BLaER1 (cell line): ENCODE results near the gene BGLAP.
A peak's percentile ranks its signal among the peaks of the same experiment; 100 is the strongest.

ENCODE experiments used
- H3K27ac ChIP-seq: shearing (Covaris generic); formaldehyde crosslinking; 2 replicates; pipeline ENCODE4 v1.8.1; 2022
- H3K27me3 ChIP-seq: shearing (Covaris generic); formaldehyde crosslinking; 2 replicates; pipeline ENCODE4 v1.8.1; 2022
- H3K36me3 ChIP-seq: shearing (Covaris generic); formaldehyde crosslinking; 2 replicates; pipeline ENCODE4 v1.8.1; 2022
- H3K4me1 ChIP-seq: shearing (Covaris generic); formaldehyde crosslinking; 2 replicates; pipeline ENCODE4 v1.8.1; 2022
- H3K4me2 ChIP-seq: shearing (Covaris generic); formaldehyde crosslinking; 2 replicates; pipeline ENCODE4 v1.8.1; 2022
- H3K4me3 ChIP-seq: shearing (Covaris generic); formaldehyde crosslinking; 2 replicates; pipeline ENCODE4 v1.8.1; 2022
- H3K9ac ChIP-seq: shearing (Covaris generic); formaldehyde crosslinking; 2 replicates; pipeline ENCODE4 v1.8.1; 2022
- H3K9me3 ChIP-seq: shearing (Covaris generic); formaldehyde crosslinking; 2 replicates; pipeline ENCODE4 v1.8.1; 2022
- H4K20me1 ChIP-seq: shearing (Covaris generic); formaldehyde crosslinking; 2 replicates; pipeline ENCODE4 v1.8.1; 2022
- Cebpa-rat ChIP-seq: shearing (Covaris generic); IDR thresholded peaks from 2 replicates; pipeline ENCODE4 v1.8.1; 2022

BGLAP gene

DNA sequence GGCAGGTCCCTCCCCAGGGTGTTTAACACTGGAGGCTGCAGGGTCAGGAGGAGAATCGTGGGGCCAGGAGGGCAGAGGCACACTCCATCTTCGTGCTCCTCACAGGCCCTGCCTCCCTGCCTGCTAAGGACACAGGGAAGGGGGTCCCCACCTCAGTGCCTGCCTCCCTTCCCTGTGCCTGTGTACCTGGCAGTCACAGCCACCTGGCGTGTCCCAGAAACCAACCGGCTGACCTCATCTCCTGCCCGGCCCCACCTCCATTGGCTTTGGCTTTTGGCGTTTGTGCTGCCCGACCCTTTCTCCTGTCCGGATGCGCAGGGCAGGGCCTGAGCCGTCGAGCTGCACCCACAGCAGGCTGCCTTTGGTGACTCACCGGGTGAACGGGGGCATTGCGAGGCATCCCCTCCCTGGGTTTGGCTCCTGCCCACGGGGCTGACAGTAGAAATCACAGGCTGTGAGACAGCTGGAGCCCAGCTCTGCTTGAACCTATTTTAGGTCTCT is 623 bp upstream of the BGLAP start:
- Histone ChIP-seq H3K27ac (no peak overlapping the region), H3K9ac (peak overlapping the region; percentile 49; the same call in 1 of the 2 replicates), H4K20me1 (peaks cover 74% of the 10 kb centered on the region), H3K27me3 (peaks cover 23% of the 10 kb centered on the region), H3K4me1 (peaks cover 64% of the 10 kb centered on the region), H3K4me3 (peak overlapping the region; percentile 11; the same call in 1 of the 2 replicates), H3K9me3 (no peaks in the 10 kb centered on the region), H3K36me3 (peaks cover 42% of the 10 kb centered on the region), H3K4me2 (peak overlapping the region; percentile 90)
- no peak for TF ChIP-seq Cebpa-rat

- H3K27me3 ChIP-seq = peaks cover 23% of the 10 kb centered on the region
- H3K9ac ChIP-seq = no peak overlapping the region
- H3K4me1 ChIP-seq = peaks cover 70% of the 10 kb centered on the region
- H3K4me2 ChIP-seq = peak overlapping the region; percentile 90
- H3K27ac ChIP-seq = no peak overlapping the region
- H3K36me3 ChIP-seq = peaks cover 34% of the 10 kb centered on the region
- no peak for TF ChIP-seq Cebpa-rat
- peaks cover 88% of the 10 kb centered on the region for H4K20me1 ChIP-seq
- no peaks in the 10 kb centered on the region for H3K9me3 ChIP-seq
- H3K4me3 ChIP-seq = no peak overlapping the region
These were observed 754 bp downstream of the BGLAP start for GRCh38 chr1:156242738-156243137.

- H3K27me3 ChIP-seq = peaks cover 23% of the 10 kb centered on the region
- no peak overlapping the region for H3K9ac ChIP-seq
- TF ChIP-seq Cebpa-rat = no peak
- no peak overlapping the region for H3K27ac ChIP-seq
- H3K36me3 ChIP-seq = peaks cover 31% of the 10 kb centered on the region
- H3K9me3 ChIP-seq = no peaks in the 10 kb centered on the region
- H3K4me2 ChIP-seq = no peak overlapping the region
- H3K4me3 ChIP-seq = no peak overlapping the region
- H3K4me1 ChIP-seq = peaks cover 64% of the 10 kb centered on the region
- peaks cover 96% of the 10 kb centered on the region for H4K20me1 ChIP-seq
These were observed 2.1 kb downstream of the BGLAP start for GRCh38 chr1:156244126-156244525.

DNA sequence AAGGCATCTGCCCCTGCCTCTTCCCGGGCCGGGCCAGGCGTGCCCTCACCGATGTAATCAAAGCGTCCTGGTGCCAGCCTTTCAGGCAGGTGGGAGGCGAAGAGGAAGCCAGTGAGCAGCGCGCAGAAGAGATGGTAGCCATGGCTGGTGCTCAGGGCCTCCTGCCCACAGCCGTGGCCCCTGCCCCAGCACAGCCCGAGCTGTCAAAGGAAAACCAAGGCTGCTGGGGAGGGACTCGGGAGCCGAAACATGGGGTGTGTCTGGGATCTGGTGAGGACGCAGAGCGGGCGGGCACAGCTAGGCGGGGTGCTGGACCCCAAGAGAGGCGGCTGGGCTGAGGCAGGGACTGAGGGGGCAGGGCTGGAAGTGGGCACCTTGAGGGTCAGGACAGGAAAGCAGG is 2.7 kb downstream of the BGLAP start:
- Histone ChIP-seq H3K4me3 (no peak overlapping the region), H3K9ac (peak overlapping the region; percentile 36; the same call in 1 of the 2 replicates), H3K4me2 (peak overlapping the region; percentile 99), H3K9me3 (no peaks in the 10 kb centered on the region), H4K20me1 (peaks cover 96% of the 10 kb centered on the region), H3K27ac (no peak overlapping the region), H3K4me1 (peaks cover 59% of the 10 kb centered on the region), H3K27me3 (peaks cover 23% of the 10 kb centered on the region), H3K36me3 (peaks cover 31% of the 10 kb centered on the region)
- TF ChIP-seq Cebpa-rat = no peak

DNA sequence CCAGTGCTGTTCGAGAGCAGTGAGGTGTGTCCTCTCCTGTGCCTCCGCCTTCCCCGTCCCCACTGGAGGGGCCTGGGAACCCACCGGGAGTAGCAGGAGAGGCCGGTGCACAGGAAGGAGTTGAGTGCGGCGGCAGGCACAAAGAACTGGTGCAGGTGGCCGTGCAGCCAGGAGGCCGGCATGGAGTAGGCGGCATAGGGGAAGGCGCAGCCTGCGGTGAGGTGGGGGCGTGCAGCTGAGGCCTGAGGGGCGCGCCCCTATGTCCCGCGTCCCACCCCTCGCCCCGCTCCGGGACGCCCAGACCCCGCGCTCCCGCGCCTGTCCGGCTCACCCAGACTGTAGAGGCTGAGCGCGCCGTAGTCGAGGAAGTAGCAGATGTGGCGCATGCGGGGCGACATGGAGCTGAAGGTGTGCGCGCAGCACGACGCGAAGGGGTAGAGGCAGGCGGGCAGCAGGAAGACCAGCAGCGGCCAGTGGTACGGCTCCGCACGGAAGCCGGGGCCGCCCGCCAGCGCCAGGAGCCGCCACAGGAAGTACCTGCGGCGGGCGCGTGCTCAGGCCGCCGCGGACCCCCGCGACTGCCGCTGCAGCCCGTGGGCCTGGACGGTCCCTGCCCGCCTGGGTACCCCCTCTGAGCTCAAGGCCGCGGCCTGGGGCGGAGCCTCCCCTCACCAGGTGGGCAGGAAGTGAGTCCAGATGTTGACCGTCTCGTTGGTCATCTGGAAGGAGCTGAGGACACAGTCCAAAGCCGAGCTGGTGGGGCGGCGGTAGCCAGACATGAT is 3.7 kb downstream of the BGLAP start:
- peak overlapping the region; percentile 99 for H3K4me2 ChIP-seq
- H3K9ac ChIP-seq = peak overlapping the region; percentile 36
- H3K36me3 ChIP-seq = peaks cover 37% of the 10 kb centered on the region
- H3K4me3 ChIP-seq = peak overlapping the region; percentile 62
- peak overlapping the region; percentile 19; the same call in 1 of the 2 replicates for H3K27ac ChIP-seq
- peaks cover 93% of the 10 kb centered on the region for H4K20me1 ChIP-seq
- H3K4me1 ChIP-seq = peaks cover 49% of the 10 kb centered on the region
- peaks cover 23% of the 10 kb centered on the region for H3K27me3 ChIP-seq
- no peaks in the 10 kb centered on the region for H3K9me3 ChIP-seq
- TF ChIP-seq Cebpa-rat = no peak

DNA sequence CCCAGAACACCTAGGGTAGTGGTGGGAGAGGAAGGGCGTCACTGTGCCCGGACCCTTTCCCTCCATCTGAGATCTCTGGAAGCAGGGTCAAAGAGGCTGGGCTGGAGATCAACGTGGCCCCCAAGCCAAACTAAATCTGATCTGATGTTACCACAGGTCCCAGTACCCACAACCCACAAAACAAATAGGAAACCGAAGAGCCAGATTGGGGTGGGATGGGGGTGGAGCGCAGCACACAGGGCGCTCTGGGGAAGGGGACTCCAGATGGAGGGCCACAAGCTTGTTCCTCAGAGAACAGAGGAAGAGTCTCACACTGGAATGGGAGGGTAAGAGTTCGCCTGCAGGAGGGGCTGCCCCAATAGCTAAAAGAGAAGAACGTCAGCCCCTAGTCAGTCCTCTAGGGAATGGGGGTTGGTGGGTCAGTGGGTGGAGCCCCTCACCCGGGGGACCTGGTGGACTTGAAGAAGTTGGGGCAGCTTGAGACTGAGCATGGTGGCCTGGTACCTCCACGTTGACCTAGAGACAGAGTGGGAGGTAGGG is 4.3 kb downstream of the BGLAP start:
- peaks cover 93% of the 10 kb centered on the region for H4K20me1 ChIP-seq
- no peaks in the 10 kb centered on the region for H3K9me3 ChIP-seq
- H3K9ac ChIP-seq = peak overlapping the region; percentile 36
- H3K36me3 ChIP-seq = peaks cover 43% of the 10 kb centered on the region
- H3K27ac ChIP-seq = 0 out of 2 replicates have a peak overlapping the region, but pooled peaks have one; percentile 19
- H3K4me2 ChIP-seq = peak overlapping the region; percentile 99
- peaks cover 43% of the 10 kb centered on the region for H3K4me1 ChIP-seq
- TF ChIP-seq Cebpa-rat = no peak
- peak overlapping the region; percentile 62; the same call in 1 of the 2 replicates for H3K4me3 ChIP-seq
- H3K27me3 ChIP-seq = peaks cover 23% of the 10 kb centered on the region

- Histone ChIP-seq H3K36me3 (peaks cover 49% of the 10 kb centered on the region), H4K20me1 (peaks cover 93% of the 10 kb centered on the region), H3K4me1 (peaks cover 37% of the 10 kb centered on the region), H3K9ac (no peak overlapping the region), H3K4me3 (no peak overlapping the region), H3K27me3 (peaks cover 23% of the 10 kb centered on the region), H3K9me3 (no peaks in the 10 kb centered on the region), H3K27ac (no peak overlapping the region; the same call in 1 of the 2 replicates), H3K4me2 (peak overlapping the region; percentile 99)
- no peak for TF ChIP-seq Cebpa-rat
These were observed 4.9 kb downstream of the BGLAP start for GRCh38 chr1:156246781-156247459.

DNA sequence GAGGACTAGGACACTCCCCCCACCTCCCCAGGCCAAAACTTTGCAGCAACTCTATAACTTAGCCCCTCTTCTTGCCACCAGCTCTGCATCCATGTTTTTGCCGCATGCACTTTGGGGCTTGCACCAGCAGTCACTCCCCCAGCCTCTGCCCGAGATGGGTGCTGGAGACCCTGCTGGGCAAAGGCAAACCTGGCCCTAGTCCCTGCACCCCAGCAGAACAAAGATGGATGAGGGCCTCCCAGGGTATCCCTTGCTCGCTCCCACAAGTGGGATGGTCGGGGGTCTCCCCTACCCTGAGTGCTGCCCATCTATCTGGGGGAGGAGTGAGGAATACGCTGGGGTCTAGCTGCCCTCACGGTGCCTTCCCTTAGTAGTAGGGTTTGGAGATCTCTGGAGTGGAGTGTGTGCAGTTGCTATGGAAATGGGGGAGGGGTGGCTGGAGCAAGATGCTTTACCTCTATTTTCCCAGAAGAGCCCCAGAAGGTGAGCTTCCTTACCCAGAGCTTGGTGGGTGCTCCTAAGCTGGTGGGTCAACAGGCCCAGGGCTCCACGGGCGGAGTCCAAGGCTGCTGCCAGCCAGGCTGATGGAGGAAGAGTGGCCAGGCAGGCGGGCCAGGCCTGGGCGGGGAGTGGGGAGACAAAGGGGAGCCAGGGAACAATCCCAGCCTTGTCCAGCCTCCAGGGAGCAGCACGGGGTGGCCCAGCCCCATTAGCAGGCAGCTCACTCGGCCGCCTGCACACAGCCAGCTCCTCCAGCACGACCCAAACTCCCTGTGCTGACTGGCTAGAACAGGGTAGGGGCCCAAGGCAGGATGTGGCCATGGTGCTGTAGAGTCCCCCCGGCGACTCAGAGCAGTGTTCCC is 5.7 kb downstream of the BGLAP start, which contains the start of gene PAQR6:
Gene PAQR6, minus strand, starts transcription at position 597 of the 863 bp plus-strand sequence. CDS start 1,325 bp downstream, outside the sequence.
- no peak within 1 kb of the TSS for H3K4me3 ChIP-seq
- H3K9ac ChIP-seq = no peak within 1 kb of the TSS
- no peaks in the 10 kb centered on the region for H3K9me3 ChIP-seq
- H3K27me3 ChIP-seq = peaks cover 23% of the 10 kb centered on the region
- no peak for TF ChIP-seq Cebpa-rat
- peaks cover 57% of the 10 kb centered on the region for H3K36me3 ChIP-seq
- peaks cover 29% of the 10 kb centered on the region for H3K4me1 ChIP-seq
- H4K20me1 ChIP-seq = peaks cover 91% of the 10 kb centered on the region
- H3K4me2 ChIP-seq = peak within 1 kb of the TSS; percentile 99
- no peak within 1 kb of the TSS; the same call in 1 of the 2 replicates for H3K27ac ChIP-seq

DNA sequence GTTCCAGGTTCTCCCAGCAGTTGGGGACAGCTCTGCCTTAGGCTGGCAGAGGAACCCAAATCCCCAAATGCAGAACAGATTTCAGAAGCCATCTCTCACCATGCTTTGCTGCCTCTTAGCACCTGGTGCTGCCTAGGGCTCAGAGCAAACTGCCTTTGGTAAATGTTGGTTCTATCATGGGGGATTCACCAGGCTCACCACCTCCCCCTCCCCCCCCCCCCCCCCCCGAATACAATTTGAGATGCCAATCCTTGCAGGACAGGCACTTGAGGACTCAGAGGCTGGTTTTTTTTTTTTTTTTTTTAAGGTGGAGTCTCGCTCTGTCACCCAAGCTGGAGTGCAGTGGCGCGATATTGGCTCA is 6.3 kb downstream of the BGLAP start:
- no peak overlapping the region for H3K27ac ChIP-seq
- H3K9ac ChIP-seq = no peak overlapping the region
- peaks cover 89% of the 10 kb centered on the region for H4K20me1 ChIP-seq
- no peak overlapping the region for H3K4me3 ChIP-seq
- H3K27me3 ChIP-seq = peaks cover 23% of the 10 kb centered on the region
- no peak overlapping the region for H3K4me2 ChIP-seq
- H3K9me3 ChIP-seq = no peaks in the 10 kb centered on the region
- H3K36me3 ChIP-seq = peaks cover 63% of the 10 kb centered on the region
- peaks cover 27% of the 10 kb centered on the region for H3K4me1 ChIP-seq
- TF ChIP-seq Cebpa-rat = no peak
